Right atrium auricular region (tissue), 2 donors: ENCODE data around the gene TRAP1. TPM values are rescaled to one million over a fixed set of nuclear protein-coding genes. Genes with fewer than 3 reads are reported as not detected.

Source experiments
- DNase-seq: peaks from one replicate; pipeline ENCODE4 v3.0.0-alpha.2; 2019; ENCODE audit warnings: low spot score
- H3K27ac ChIP-seq, 2 donors: fragments of 200-600 bp; sonication (generic); 1 replicate in 1 of 2; 2 replicates in 1 of 2; pipeline ENCODE4 v1.5.1; 2016 to 2019
- H3K27me3 ChIP-seq, 2 donors: fragments of 200-600 bp; sonication (generic); one replicate each; pipeline versions ENCODE4 v1.5.1 to v1.6.0; 2017 to 2019
- H3K36me3 ChIP-seq: fragments of 200-600 bp; sonication (generic); one replicate; pipeline ENCODE4 v1.5.1; 2016
- H3K4me1 ChIP-seq, 2 donors: fragments of 200-600 bp; sonication (generic); one replicate each; pipeline versions ENCODE4 v1.5.1 to v1.6.0; 2017 to 2019
- H3K4me3 ChIP-seq, 2 donors: fragments of 200-600 bp; sonication (generic); 1 replicate in 1 of 2; 2 replicates in 1 of 2; pipeline ENCODE4 v1.5.1; 2017 to 2019; ENCODE audit warnings: mild to moderate bottlenecking in 1 of 2, moderate library complexity in 1 of 2
- H3K9me3 ChIP-seq, 2 donors: fragments of 200-600 bp; sonication (generic); one replicate each; pipeline ENCODE4 v1.5.1; 2019
- total RNA-seq, 2 donors: library from RNA; depleted of rRNA; stranded (reverse); fragments of >200 nt; gene quantifications; one replicate each; pipeline ENCODE4 v1.1.0, GENCODE V29; 2016
- TF ChIP-seq, protein P1 (sequence below), 2 donors: fragments of 200-600 bp; sonication (generic); IDR thresholded peaks; one replicate each; pipeline ENCODE4 v1.5.1; 2019; ENCODE audit warnings: antibody characterized with exemption in 2 of 2

The TRAP1 gene
- total RNA-seq, 2 donors from 2014 or later, result 67.7 to 86.0 TPM

DNA sequence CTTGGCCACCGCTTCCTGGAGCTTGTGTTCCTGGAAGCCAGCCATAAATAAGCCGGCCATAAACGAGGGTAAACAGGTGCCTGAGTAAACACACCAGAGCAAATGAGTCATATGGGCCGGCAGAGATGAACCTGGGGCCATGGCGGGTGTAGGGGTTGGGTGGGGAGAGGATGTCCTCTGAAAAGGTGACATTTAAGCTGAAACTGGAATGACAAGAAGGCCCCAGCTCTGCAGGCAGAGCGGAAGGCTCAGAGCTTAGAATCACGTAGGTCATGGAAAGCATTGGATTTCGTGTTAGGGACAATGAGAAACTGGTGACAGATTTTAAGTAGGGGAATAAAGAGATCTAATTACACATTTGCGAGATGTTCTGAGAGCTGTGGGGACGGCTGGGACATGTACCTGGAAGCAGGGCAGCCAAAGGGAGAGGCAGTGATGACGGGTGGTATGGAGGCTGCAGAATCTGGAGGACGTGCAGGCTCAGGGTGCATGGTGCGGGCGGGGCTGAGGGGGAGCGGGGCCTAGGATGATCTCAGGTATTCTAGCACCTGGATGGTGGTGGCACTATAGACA lies 70.9 kb downstream of the TRAP1 start:
- no peak overlapping the region for H3K27ac ChIP-seq
- H3K4me1 ChIP-seq, result peaks cover 0 to 10% of the 10 kb centered on the region in 2 donors
- no peaks in the 10 kb centered on the region for H3K36me3 ChIP-seq
- H3K27me3 ChIP-seq, result no peaks in the 10 kb centered on the region
- no peak for DNase-seq
- no peaks in the 10 kb centered on the region for H3K9me3 ChIP-seq
- TF ChIP-seq, protein P1, sequence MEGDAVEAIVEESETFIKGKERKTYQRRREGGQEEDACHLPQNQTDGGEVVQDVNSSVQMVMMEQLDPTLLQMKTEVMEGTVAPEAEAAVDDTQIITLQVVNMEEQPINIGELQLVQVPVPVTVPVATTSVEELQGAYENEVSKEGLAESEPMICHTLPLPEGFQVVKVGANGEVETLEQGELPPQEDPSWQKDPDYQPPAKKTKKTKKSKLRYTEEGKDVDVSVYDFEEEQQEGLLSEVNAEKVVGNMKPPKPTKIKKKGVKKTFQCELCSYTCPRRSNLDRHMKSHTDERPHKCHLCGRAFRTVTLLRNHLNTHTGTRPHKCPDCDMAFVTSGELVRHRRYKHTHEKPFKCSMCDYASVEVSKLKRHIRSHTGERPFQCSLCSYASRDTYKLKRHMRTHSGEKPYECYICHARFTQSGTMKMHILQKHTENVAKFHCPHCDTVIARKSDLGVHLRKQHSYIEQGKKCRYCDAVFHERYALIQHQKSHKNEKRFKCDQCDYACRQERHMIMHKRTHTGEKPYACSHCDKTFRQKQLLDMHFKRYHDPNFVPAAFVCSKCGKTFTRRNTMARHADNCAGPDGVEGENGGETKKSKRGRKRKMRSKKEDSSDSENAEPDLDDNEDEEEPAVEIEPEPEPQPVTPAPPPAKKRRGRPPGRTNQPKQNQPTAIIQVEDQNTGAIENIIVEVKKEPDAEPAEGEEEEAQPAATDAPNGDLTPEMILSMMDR (IDR thresholded peaks at IDR 0.05), result no peak
- H3K4me3 ChIP-seq, result no peak overlapping the region

DNA sequence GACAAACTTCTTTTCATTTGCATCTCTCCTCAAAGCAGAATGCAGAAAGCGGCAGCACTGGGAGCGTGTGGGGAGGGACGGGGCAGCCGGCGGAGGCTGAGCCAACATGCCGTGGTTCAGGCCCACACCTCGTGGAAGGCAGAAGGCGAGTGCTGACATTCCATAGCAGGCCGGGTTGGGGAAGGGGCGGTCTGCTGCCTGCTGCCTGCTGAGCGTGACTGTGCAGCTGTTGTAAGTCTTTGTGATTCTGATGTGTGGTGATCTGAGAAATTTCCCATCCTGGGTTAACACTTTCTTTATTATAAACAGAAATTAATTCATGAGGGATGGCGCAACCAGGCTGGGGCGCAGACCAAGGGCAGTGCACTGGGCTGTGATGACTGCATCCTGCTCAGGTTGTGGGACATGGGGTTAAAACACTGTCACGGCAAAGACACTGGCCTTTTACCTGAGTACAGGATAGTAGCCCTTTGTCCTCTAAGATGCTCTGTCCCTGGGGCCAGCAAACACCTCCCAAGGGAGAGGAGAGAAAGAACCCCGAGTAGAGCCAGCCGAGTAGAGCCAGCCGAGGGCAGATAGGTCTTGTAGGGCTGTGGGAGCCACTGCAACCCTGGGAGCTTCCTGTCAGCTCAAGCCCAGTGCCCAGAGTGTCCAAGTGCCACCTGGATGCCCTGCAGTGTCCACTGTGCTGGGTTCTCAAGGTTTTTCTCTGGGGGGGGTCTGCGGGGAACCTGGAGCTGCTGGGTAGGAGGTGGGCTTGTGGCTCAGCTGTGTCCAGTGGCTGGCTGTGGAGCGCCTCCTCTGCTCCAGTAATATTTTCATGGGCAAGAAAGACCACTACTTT lies 71.6 kb downstream of the TRAP1 start:
- no peak overlapping the region for H3K4me3 ChIP-seq
- H3K27me3 ChIP-seq, result no peaks in the 10 kb centered on the region
- H3K27ac ChIP-seq, result no peak overlapping the region

DNA sequence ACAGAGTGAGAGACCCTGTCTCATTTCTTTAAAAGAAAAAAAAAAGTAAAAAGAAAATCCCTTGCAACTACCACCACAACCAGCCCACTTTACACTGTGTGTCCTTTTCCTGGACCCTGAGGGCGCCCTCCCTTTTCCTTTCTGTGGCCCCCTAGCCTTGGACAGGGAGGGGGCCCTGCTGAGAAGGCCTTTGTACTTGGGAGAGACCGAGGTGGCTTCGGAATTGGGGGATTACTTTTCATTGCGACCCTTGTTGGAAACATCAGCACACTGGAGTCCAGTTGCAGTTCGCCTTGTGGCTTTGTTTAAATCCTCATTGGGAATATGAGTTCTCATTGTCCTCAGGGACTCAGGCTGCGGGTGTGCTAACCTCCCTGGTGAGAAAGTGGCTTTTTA lies 72.2 kb downstream of the TRAP1 start:
- no peak overlapping the region for H3K27ac ChIP-seq
- TF ChIP-seq, protein P1 (IDR thresholded peaks at IDR 0.05), result no peak
- H3K9me3 ChIP-seq, result no peaks in the 10 kb centered on the region
- H3K36me3 ChIP-seq, result peaks cover 6% of the 10 kb centered on the region
- DNase-seq, result no peak
- H3K4me1 ChIP-seq, result peaks cover 0 to 10% of the 10 kb centered on the region in 2 donors
- no peaks in the 10 kb centered on the region for H3K27me3 ChIP-seq
- H3K4me3 ChIP-seq, result no peak overlapping the region

More for the DNA sequence above, 71.6 kb downstream of the TRAP1 start:
- peaks cover under 1% of the 10 kb centered on the region for H3K36me3 ChIP-seq
- H3K4me1 ChIP-seq, result peaks cover 0 to 10% of the 10 kb centered on the region in 2 donors
- DNase-seq, result no peak
- TF ChIP-seq, protein P1 (IDR thresholded peaks at IDR 0.05), result no peak
- no peaks in the 10 kb centered on the region for H3K9me3 ChIP-seq

DNA sequence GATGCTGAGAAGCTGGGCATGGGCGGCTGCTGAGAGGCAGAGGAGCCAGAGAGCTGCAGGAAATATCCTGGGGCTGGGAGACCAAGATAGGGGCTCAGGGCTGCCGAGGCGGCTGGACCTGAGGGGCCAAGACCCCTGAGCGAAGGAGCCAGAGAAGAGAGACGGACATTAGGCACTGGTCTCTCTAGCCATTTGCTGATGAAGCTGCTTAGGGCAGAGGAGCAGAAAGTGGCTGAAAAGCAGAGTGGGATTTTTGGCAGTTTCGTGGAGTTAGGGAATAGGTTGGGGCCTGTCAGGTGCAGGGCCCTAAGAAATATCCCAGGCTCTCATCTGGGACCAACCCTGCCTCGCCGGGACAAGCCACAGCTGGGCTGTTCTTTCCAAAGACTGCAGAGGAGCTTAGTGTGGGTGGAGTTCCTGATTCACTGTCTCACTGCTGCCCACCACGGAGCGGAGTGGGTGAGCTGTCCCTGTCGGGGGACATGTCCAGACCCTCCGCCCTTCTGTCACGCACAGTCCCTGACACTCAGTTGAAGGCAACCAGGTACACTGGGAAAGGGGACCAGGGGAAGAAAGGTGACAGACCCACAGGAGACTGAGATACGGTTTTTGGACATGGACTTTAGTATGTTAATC lies 74.1 kb downstream of the TRAP1 start:
- Histone ChIP-seq H3K9me3 (no peaks in the 10 kb centered on the region), H3K27me3 (no peaks in the 10 kb centered on the region), H3K36me3 (peaks cover 6% of the 10 kb centered on the region), H3K4me3 (no peak overlapping the region), H3K4me1 (peaks cover 0 to 10% of the 10 kb centered on the region in 2 donors), H3K27ac (no peak overlapping the region)
- TF ChIP-seq, protein P1 (IDR thresholded peaks at IDR 0.05), result no peak
- DNase-seq, result no peak

DNA sequence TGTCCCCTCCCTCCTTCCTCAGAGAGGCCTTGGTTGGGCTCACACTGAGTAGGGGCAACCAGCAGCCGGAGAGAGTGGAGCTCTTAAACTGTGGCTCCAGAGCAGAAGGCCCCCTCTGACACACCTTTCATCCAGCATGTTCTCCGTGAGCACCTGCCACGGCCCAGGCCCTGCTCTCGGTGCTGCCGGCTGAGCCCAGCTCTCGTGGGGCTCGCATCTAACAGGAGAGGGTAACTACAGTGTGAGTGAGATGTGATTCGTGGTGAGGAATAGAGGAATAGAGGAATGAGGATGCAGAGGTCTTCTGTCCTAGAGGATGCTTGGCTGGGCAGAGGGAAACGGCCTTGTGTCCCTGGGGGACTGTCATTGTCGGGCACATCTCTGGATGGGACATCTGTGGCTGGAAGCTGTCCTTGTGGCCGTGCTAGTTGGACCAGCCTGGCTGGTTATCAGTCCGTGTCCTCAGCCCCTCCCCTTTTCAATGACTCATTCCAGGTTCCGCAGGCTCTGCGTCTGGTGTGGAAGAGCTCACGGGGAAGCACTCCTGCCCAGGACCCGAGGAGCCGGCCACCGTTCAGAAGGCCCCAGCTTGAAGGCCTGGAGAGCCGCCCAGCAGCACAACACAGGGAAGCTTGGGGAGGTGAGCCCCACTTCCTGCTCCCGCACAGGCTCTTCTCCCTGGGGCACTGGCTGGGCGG lies 74.8 kb downstream of the TRAP1 start:
- no peak for DNase-seq
- Histone ChIP-seq H3K4me3 (no peak overlapping the region), H3K27ac (no peak overlapping the region), H3K27me3 (no peaks in the 10 kb centered on the region), H3K36me3 (peaks cover 6% of the 10 kb centered on the region), H3K9me3 (no peaks in the 10 kb centered on the region), H3K4me1 (peaks cover 0 to 12% of the 10 kb centered on the region in 2 donors)
- TF ChIP-seq, protein P1 (IDR thresholded peaks at IDR 0.05), result no peak
